ENCODE measurements around the gene TNIP2.

DNA sequence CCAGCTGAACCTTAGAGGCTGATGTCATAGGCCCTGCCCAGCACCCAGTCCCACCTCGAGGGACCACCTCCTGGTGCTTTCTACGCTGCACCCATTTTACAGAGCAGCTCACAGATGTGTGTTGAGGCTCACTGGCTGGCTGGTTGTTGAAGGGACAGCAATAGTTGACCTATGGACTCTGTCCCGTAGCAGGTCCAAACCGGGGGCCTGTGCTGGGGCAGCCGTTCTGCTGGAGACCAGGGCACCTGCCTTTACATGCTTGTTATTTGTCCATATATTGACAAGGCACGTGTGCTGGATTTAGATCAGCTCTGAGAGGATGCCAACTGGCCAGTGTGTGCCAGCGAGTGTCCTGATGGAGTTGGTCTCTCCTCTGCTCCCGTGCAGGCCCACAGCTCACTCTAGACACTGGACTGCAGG is 58.1 kb downstream of the TNIP2 start:
- no peak for TF ChIP-seq CTCF (IDR thresholded peaks at IDR 0.05)
- TF ChIP-seq POLR2AphosphoS5 (IDR thresholded peaks at IDR 0.05) = no peak

Measured in upper lobe of left lung (tissue), 4 donors.